HG03432 (cell line): ENCODE results near the gene SLC27A6.
"Not testable (repeated sequence)": the region's sequence is repeated elsewhere in the genome, so short reads cannot be mapped to it uniquely, and the experiment has no call there.

Source experiments
- ATAC-seq: cut with Tn5 transposase; IDR thresholded peaks from one replicate; pipeline ENCODE4 v1.9.1; 2021; ENCODE audit warnings: mild to moderate bottlenecking, moderate library complexity; ENCODE audit not compliant: unreplicated experiment

SLC27A6 gene

GRCh38 chr5:128965011-128965637 is at the start of gene SLC27A6:
SLC27A6 (plus strand) TSS chr5:128965488; CDS start chr5:128966138, 650 bp downstream.
- no peak for ATAC-seq

- no peak for ATAC-seq
Measured at GRCh38 chr5:128919542-128919941, 45.7 kb upstream of the SLC27A6 start.

- ATAC-seq, result no peak
Measured at GRCh38 chr5:128920345-128921215, 44.7 kb upstream of the SLC27A6 start.

- no peak for ATAC-seq
Measured at GRCh38 chr5:128924299-128924698, 41.0 kb upstream of the SLC27A6 start.

GRCh38 chr5:128925973-128926372 is 39.3 kb upstream of the SLC27A6 start:
- no peak for ATAC-seq

- no peak for ATAC-seq
Measured at GRCh38 chr5:128927644-128928043, 37.6 kb upstream of the SLC27A6 start.

GRCh38 chr5:128932232-128932631 is 33.1 kb upstream of the SLC27A6 start:
- not testable (repeated sequence) for ATAC-seq

GRCh38 chr5:128943100-128943499 is 22.2 kb upstream of the SLC27A6 start:
- ATAC-seq, result not testable (repeated sequence)

GRCh38 chr5:128949847-128950546 is 15.3 kb upstream of the SLC27A6 start:
- ATAC-seq, result no peak

- ATAC-seq, result not testable (repeated sequence)
Measured at GRCh38 chr5:128951301-128951700, 14.0 kb upstream of the SLC27A6 start.

GRCh38 chr5:128956164-128956563 is 9.1 kb upstream of the SLC27A6 start:
- ATAC-seq, result no peak

- ATAC-seq, result no peak
Measured at GRCh38 chr5:128962211-128962610, 3.1 kb upstream of the SLC27A6 start.

GRCh38 chr5:128965638-128966302 is 482 bp downstream of the SLC27A6 start:
- no peak for ATAC-seq

GRCh38 chr5:128966375-128966774 is 1.1 kb downstream of the SLC27A6 start:
- no peak for ATAC-seq

- no peak for ATAC-seq
Measured at GRCh38 chr5:128966846-128967245, 1.6 kb downstream of the SLC27A6 start.

GRCh38 chr5:128973244-128973643 is 8.0 kb downstream of the SLC27A6 start:
- no peak for ATAC-seq

GRCh38 chr5:128974567-128974966 is 9.3 kb downstream of the SLC27A6 start:
- ATAC-seq, result no peak

- no peak for ATAC-seq
Measured at GRCh38 chr5:128979761-128980160, 14.5 kb downstream of the SLC27A6 start.

- no peak for ATAC-seq
Measured at GRCh38 chr5:128980917-128981316, 15.6 kb downstream of the SLC27A6 start.

- ATAC-seq, result no peak
Measured at GRCh38 chr5:128984480-128984879, 19.2 kb downstream of the SLC27A6 start.

- no peak for ATAC-seq
Measured at GRCh38 chr5:128988476-128988875, 23.2 kb downstream of the SLC27A6 start.
